Panc1 (cell line): ENCODE data around the gene CRYM. TPM values are rescaled to one million over a fixed set of nuclear protein-coding genes. Genes with fewer than 3 reads are reported as not detected.

Experiments
- ATAC-seq: fragments of 200-7000 bp; cut with Tn5 transposase; 2 replicates; pipeline ENCODE4 v1.9.1; 2020; ENCODE audit warnings: mild to moderate bottlenecking, moderate library complexity
- Bru-seq: library from RNA; stranded (reverse); fragments of 400-500 nt; gene quantifications from one replicate; lab custom pipeline; 2021; lab: Mats Ljungman, UMichigan
- BruChase-seq, 2 experiments: library from RNA; stranded (reverse); fragments of 400-500 nt; gene quantifications; one replicate each; lab custom pipeline; 2021; lab: Mats Ljungman, UMichigan
- BruUV-seq: library from RNA; stranded (reverse); fragments of 400-500 nt; replicated peaks from 2 replicates; lab custom pipeline; 2021; lab: Mats Ljungman, UMichigan
- CTCF ChIA-PET: fragments of 300-600 bp; sonication (Branson Sonifier 250); formaldehyde crosslinking; loops from one replicate; lab custom pipeline; 2022; ENCODE audit warnings: antibody characterized with exemption; lab: Charles Lee
- POLR2A ChIA-PET: fragments of 300-600 bp; sonication (Branson Sonifier 250); formaldehyde crosslinking; loops from one replicate; lab custom pipeline; 2022; ENCODE audit warnings: antibody characterized with exemption; lab: Charles Lee
- DNase-seq: peaks from one replicate; pipeline ENCODE4 v3.0.0-alpha.2; 2010; ENCODE audit warnings: low read depth, low spot score
- H3K27ac ChIP-seq: 2 replicates; pipeline ENCODE4 v1.5.1; 2011; ENCODE audit warnings: mild to moderate bottlenecking, low read length, inconsistent platforms
- H3K27me3 ChIP-seq: fragments of 200-500 bp; sonication (Bioruptor generic); 2 replicates; pipeline ENCODE4 v1.6.0; 2014; ENCODE audit warnings: low read length, inconsistent platforms; ENCODE audit not compliant: control insufficient read depth, insufficient read depth
- H3K36me3 ChIP-seq: fragments of 200-500 bp; sonication (Bioruptor generic); 2 replicates; pipeline ENCODE4 v1.5.1; 2014; ENCODE audit warnings: inconsistent platforms, mild to moderate bottlenecking, low read length, moderate library complexity; ENCODE audit not compliant: control insufficient read depth, insufficient read depth
- H3K4me1 ChIP-seq: 2 replicates; pipeline ENCODE4 v1.5.1; 2011; ENCODE audit warnings: inconsistent platforms, mild to moderate bottlenecking, low read length, moderate library complexity; ENCODE audit not compliant: control insufficient read depth, insufficient read depth
- H3K4me3 ChIP-seq, 2 experiments: 2 replicates each; pipeline ENCODE4 v1.5.1; 2011 to 2012; ENCODE audit warnings: low read depth in 2 of 2, low read length in 2 of 2, mild to moderate bottlenecking in 2 of 2, inconsistent platforms in 1 of 2, moderate library complexity in 1 of 2
- H3K9me3 ChIP-seq: fragments of 200-500 bp; sonication (Bioruptor generic); 2 replicates; pipeline ENCODE4 v1.5.1; 2014; ENCODE audit warnings: low read depth, mild to moderate bottlenecking, inconsistent platforms, low read length, moderate library complexity; ENCODE audit not compliant: control insufficient read depth, insufficient read depth
- POLR2AphosphoS5 ChIP-seq: IDR thresholded peaks from 2 replicates; pipeline ENCODE4 v1.6.1; 2012; ENCODE audit warnings: mild to moderate bottlenecking, low read depth, low read length, moderate library complexity
- SIN3A ChIP-seq: IDR thresholded peaks from 2 replicates; pipeline ENCODE4 v1.6.1; 2012; ENCODE audit warnings: low read depth, mild to moderate bottlenecking, low read length, moderate library complexity, borderline replicate concordance; ENCODE audit not compliant: insufficient read depth
- TCF7L2 ChIP-seq: IDR thresholded peaks from 2 replicates; pipeline ENCODE4 v1.6.1; 2011; ENCODE audit warnings: mild to moderate bottlenecking, low read depth, low read length, inconsistent platforms
- in situ Hi-C: cut with HindIII; loops from 2 replicates; pipeline ENCODE4 v1.10.0; 2016; ENCODE audit warnings: low sequenced_read_pairs, low pct_unique_long_range_greater_than_20kb
- intact Hi-C: fragments of 100-400 bp; cut with micrococcal nuclease; formaldehyde crosslinking; loops from one replicate; pipeline ENCODE4 v1.10.0; 2022; ENCODE audit not compliant: unreplicated experiment
- long read RNA-seq: library from polyadenylated mRNA; unstranded; transcript quantifications from one replicate; pipeline ENCODE4 v2.0.0, GENCODE V29; 2021; ENCODE audit not compliant: unreplicated experiment
- polyA plus RNA-seq: library from polyadenylated mRNA; unstranded; fragments of >200 nt; gene quantifications from one replicate; pipeline ENCODE4 v1.2.1, GENCODE V29; 2012; ENCODE audit warnings: missing spikeins; ENCODE audit not compliant: insufficient read length
- total RNA-seq: library from RNA; stranded (reverse); gene quantifications from one replicate; pipeline ENCODE4 v1.2.1, GENCODE V29; 2021; ENCODE audit not compliant: unreplicated experiment
- TF ChIP-seq, protein P1 (sequence below): fragments of 450-650 bp; IDR thresholded peaks from 2 replicates; pipeline ENCODE4 v1.5.1; 2017; ENCODE audit warnings: mild to moderate bottlenecking
- TF ChIP-seq, protein P2 (sequence below), 2 experiments: IDR thresholded peaks; 2 replicates each; pipeline ENCODE4 v1.6.1; 2011 to 2012; ENCODE audit warnings: low read depth in 2 of 2, control low read depth in 1 of 2, low read length in 1 of 2, mild to moderate bottlenecking in 1 of 2, moderate library complexity in 1 of 2; ENCODE audit not compliant: insufficient read depth in 1 of 2

Gene CRYM
- total RNA-seq (0.41 TPM), Bru-seq, nascent RNA (percentile 25 among the genes with signal in this experiment), BruChase-seq, experiment 1, labeled RNA remaining after a 2-hour chase (percentile 22 among the genes with signal in this experiment), BruChase-seq, experiment 2, labeled RNA remaining after a 6-hour chase (percentile 20 among the genes with signal in this experiment)
- polyA plus RNA-seq = 0.47 TPM
- long read RNA-seq, partial matches to known transcripts = 0 of 1 reads
- long read RNA-seq, other reads (novel, unspliced or antisense) = 1 of 1 reads

DNA sequence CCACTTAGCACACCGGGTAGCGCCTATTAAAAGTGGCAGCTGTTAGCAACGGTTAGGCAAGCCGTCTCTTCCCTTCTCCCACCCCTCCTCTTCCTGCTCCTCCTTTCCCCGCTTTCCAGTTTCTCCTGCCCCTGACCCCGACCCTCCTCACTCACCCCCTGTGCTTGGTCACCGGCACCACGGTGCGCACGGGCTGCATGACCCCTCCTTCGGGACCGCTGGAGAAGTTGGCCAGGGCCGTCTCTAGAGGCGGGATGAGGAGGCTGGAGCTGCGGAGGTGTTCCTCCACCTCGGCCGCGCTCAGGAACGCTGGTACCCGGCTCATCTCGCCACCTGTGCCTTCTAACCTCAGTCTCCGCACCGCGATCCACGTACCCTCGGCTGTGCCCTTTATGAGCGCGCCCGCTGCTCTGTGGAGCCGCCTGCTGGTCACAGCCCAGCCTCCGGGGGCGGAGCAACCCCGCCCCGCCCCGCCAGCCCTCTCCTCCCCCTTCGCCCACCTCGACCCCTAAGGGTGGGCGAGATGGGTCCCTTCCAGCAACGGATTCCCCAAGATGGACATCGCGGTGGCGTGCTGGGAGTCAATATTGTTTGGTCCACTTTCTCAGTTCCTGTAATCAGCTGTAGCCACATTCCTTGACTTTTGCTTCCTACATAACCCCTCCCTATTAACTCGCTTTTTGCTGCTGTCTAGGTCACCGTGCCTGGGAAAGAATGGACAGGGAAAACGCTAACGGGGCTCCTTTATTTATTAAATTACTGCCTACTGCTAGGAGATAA lies at the start of gene CRYM:
TSS of gene CRYM (minus strand) at position 364 of the 780 bp plus-strand sequence. CDS start at position 325, 39 bp downstream.
- CTCF ChIA-PET = interaction anchor here (0.7 to 1.5 kb wide), 4 partner anchors 13 to 214 kb away, joined by 3 to 6 read pairs (median 4); no protein-coding TSS in a partner anchor
- in situ Hi-C loops (loop anchor here (25.0 kb wide), 1 partner anchor 91 kb away; no protein-coding TSS in a partner anchor), intact Hi-C loops (loop anchor here (10.0 kb wide), 1 partner anchor 83 kb away; no protein-coding TSS in a partner anchor)
- POLR2A ChIA-PET = no interaction called here
- no TSS peak for BruUV-seq
- TF ChIP-seq, protein P1, sequence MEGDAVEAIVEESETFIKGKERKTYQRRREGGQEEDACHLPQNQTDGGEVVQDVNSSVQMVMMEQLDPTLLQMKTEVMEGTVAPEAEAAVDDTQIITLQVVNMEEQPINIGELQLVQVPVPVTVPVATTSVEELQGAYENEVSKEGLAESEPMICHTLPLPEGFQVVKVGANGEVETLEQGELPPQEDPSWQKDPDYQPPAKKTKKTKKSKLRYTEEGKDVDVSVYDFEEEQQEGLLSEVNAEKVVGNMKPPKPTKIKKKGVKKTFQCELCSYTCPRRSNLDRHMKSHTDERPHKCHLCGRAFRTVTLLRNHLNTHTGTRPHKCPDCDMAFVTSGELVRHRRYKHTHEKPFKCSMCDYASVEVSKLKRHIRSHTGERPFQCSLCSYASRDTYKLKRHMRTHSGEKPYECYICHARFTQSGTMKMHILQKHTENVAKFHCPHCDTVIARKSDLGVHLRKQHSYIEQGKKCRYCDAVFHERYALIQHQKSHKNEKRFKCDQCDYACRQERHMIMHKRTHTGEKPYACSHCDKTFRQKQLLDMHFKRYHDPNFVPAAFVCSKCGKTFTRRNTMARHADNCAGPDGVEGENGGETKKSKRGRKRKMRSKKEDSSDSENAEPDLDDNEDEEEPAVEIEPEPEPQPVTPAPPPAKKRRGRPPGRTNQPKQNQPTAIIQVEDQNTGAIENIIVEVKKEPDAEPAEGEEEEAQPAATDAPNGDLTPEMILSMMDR = peak; percentile 93
- TF ChIP-seq, protein P2, sequence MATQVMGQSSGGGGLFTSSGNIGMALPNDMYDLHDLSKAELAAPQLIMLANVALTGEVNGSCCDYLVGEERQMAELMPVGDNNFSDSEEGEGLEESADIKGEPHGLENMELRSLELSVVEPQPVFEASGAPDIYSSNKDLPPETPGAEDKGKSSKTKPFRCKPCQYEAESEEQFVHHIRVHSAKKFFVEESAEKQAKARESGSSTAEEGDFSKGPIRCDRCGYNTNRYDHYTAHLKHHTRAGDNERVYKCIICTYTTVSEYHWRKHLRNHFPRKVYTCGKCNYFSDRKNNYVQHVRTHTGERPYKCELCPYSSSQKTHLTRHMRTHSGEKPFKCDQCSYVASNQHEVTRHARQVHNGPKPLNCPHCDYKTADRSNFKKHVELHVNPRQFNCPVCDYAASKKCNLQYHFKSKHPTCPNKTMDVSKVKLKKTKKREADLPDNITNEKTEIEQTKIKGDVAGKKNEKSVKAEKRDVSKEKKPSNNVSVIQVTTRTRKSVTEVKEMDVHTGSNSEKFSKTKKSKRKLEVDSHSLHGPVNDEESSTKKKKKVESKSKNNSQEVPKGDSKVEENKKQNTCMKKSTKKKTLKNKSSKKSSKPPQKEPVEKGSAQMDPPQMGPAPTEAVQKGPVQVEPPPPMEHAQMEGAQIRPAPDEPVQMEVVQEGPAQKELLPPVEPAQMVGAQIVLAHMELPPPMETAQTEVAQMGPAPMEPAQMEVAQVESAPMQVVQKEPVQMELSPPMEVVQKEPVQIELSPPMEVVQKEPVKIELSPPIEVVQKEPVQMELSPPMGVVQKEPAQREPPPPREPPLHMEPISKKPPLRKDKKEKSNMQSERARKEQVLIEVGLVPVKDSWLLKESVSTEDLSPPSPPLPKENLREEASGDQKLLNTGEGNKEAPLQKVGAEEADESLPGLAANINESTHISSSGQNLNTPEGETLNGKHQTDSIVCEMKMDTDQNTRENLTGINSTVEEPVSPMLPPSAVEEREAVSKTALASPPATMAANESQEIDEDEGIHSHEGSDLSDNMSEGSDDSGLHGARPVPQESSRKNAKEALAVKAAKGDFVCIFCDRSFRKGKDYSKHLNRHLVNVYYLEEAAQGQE (IDR thresholded peaks at IDR 0.05; ENCODE audit: insufficient read depth in 1 of 2, low read depth in 2 of 2, low read length in 1 of 2) = no peak
- Histone ChIP-seq H3K27ac (no peak within 1 kb of the TSS), H3K27me3 (peaks cover 46% of the 10 kb centered on the region), H3K4me1 (peaks cover 5% of the 10 kb centered on the region), H3K36me3 (no peaks in the 10 kb centered on the region), H3K4me3 (peak within 1 kb of the TSS; percentile 39 to 57), H3K9me3 (no peaks in the 10 kb centered on the region)
- DNase-seq (no peak), ATAC-seq (peak; percentile 97)

DNA sequence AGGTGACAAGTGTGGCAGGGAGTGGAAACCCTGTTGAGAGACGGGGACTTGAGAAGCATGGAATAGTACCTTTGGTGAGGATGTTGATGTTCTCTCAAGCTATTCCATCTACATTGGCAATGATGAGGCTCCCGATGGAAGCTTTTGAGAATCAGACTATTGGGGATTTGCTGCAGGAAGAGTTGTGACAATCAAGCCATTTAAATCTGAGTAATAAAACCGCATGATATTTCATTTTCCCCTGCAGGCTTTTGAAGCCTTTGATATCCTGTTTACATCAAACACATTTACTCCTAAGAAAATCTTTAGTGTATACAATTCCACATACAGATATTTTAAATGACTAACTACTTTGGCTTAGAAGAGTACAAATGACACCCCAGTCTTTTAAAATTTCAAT lies 49.0 kb upstream of the CRYM start:
- POLR2A ChIA-PET = no interaction called here
- H3K9me3 ChIP-seq = no peaks in the 10 kb centered on the region
- DNase-seq (no peak), ATAC-seq (no peak)
- TF ChIP-seq, protein P1 = no peak
- TF ChIP-seq, protein P2 (IDR thresholded peaks at IDR 0.05; ENCODE audit: insufficient read depth in 1 of 2, low read depth in 2 of 2, low read length in 1 of 2) = no peak
- TF ChIP-seq SIN3A (no peak), TCF7L2 (no peak), POLR2AphosphoS5 (no peak)
- in situ Hi-C loops (no loop called here), intact Hi-C loops (no loop called here)
- no peak overlapping the region for H3K27ac ChIP-seq
- H3K36me3 ChIP-seq = no peaks in the 10 kb centered on the region
- BruUV-seq = no TSS peak
- no peak overlapping the region for H3K4me3 ChIP-seq
- H3K4me1 ChIP-seq = no peaks in the 10 kb centered on the region
- no peaks in the 10 kb centered on the region for H3K27me3 ChIP-seq
- CTCF ChIA-PET = no interaction called here
